DOHH2 (cell line): ENCODE data around the gene LEPR.
A peak's percentile ranks its signal among the peaks of the same experiment; 100 is the strongest.

Source experiments
- H3F3A ChIP-seq: fragments of 200-600 bp; sonication (generic), shearing (Covaris generic); 2 replicates; pipeline ENCODE4 v1.6.0; 2016; ENCODE audit warnings: antibody characterized with exemption, mild to moderate bottlenecking; ENCODE audit not compliant: control insufficient read depth, insufficient read depth
- H3K27ac ChIP-seq: fragments of 200-600 bp; sonication (generic); 2 replicates; pipeline ENCODE4 v1.5.1; 2014; ENCODE audit warnings: low read depth, mild to moderate bottlenecking, low read length, moderate library complexity
- H3K27me3 ChIP-seq: fragments of 200-600 bp; sonication (generic); 2 replicates; pipeline ENCODE4 v1.6.1; 2014; ENCODE audit warnings: mild to moderate bottlenecking, low read length, mixed read lengths; ENCODE audit not compliant: control insufficient read depth
- H3K36me3 ChIP-seq: fragments of 200-600 bp; sonication (generic); 2 replicates; pipeline ENCODE4 v1.6.1; 2014; ENCODE audit warnings: mild to moderate bottlenecking, low read length, moderate library complexity, mixed read lengths; ENCODE audit not compliant: control insufficient read depth
- H3K4me1 ChIP-seq: fragments of 200-600 bp; sonication (generic); 2 replicates; pipeline ENCODE4 v1.6.1; 2014; ENCODE audit warnings: mild to moderate bottlenecking, low read length, mixed read lengths; ENCODE audit not compliant: control insufficient read depth
- H3K4me2 ChIP-seq: fragments of 200-600 bp; sonication (generic); 2 replicates; pipeline ENCODE4 v1.6.0; 2014; ENCODE audit warnings: mild to moderate bottlenecking, low read length, moderate library complexity
- H3K4me3 ChIP-seq: fragments of 200-600 bp; sonication (generic); 2 replicates; pipeline ENCODE4 v1.5.1; 2014; ENCODE audit warnings: mild to moderate bottlenecking, low read length, mixed read lengths
- H3K79me2 ChIP-seq: fragments of 200-600 bp; sonication (generic); 2 replicates; pipeline ENCODE4 v1.6.1; 2014; ENCODE audit warnings: mild to moderate bottlenecking, low read length, mixed read lengths; ENCODE audit not compliant: control insufficient read depth
- H3K9me2 ChIP-seq: fragments of 200-600 bp; sonication (generic); replicated peaks from 2 replicates; pipeline ENCODE4 v1.6.1; 2014; ENCODE audit warnings: mild to moderate bottlenecking, low read length, mixed read lengths; ENCODE audit not compliant: control insufficient read depth
- H3K9me3 ChIP-seq: fragments of 200-600 bp; sonication (generic); 2 replicates; pipeline ENCODE4 v1.6.1; 2014; ENCODE audit warnings: antibody characterized with exemption, low read length, mixed read lengths; ENCODE audit not compliant: control insufficient read depth, insufficient read depth
- H4K20me1 ChIP-seq: fragments of 200-600 bp; sonication (generic); 2 replicates; pipeline ENCODE4 v1.6.0; 2014; ENCODE audit warnings: low read depth, mild to moderate bottlenecking, antibody characterized with exemption, low read length, moderate library complexity; ENCODE audit not compliant: control insufficient read depth, insufficient read depth
- CTCF ChIP-seq: fragments of 200-600 bp; sonication (generic); IDR thresholded peaks from one replicate; pipeline ENCODE4 v1.5.1; 2014; ENCODE audit warnings: antibody characterized with exemption, mild to moderate bottlenecking, low read depth, low read length; ENCODE audit not compliant: poor library complexity, severe bottlenecking
- EZH2phosphoT487 ChIP-seq: fragments of 200-600 bp; sonication (generic); IDR thresholded peaks from 2 replicates; pipeline ENCODE4 v1.6.1; 2017; ENCODE audit warnings: borderline replicate concordance, mild to moderate bottlenecking, antibody characterized with exemption, low read length, moderate library complexity, mixed read lengths

LEPR gene

GRCh38 chr1:65420590-65421350 is at the start of gene LEPR, which contains the start of gene LEPROT:
Gene LEPR (plus strand): TSS chr1:65420668. CDS start chr1:65565566, 144,898 bp downstream.
Gene LEPROT (plus strand): TSS chr1:65420668. CDS start chr1:65420725, 57 bp downstream.
- Histone ChIP-seq H3K9me3 (no peaks in the 10 kb centered on the region), H3K4me2 (peak within 1 kb of the TSS; percentile 98), H3K36me3 (peaks cover 18% of the 10 kb centered on the region), H3F3A (no peaks in the 10 kb centered on the region), H3K79me2 (peaks cover 39% of the 10 kb centered on the region), H3K9me2 (no peaks in the 10 kb centered on the region), H4K20me1 (no peaks in the 10 kb centered on the region), H3K4me3 (peak within 1 kb of the TSS; percentile 99), H3K4me1 (peaks cover 25% of the 10 kb centered on the region), H3K27ac (peak within 1 kb of the TSS; percentile 60), H3K27me3 (no peaks in the 10 kb centered on the region)
- TF ChIP-seq CTCF = no peak
- no peak for TF ChIP-seq EZH2phosphoT487

GRCh38 chr1:65371544-65371943 is 48.9 kb upstream of the LEPR start:
- Histone ChIP-seq H3K4me1 (no peaks in the 10 kb centered on the region), H3K9me3 (no peaks in the 10 kb centered on the region), H3K4me2 (no peak overlapping the region), H3F3A (no peaks in the 10 kb centered on the region), H3K36me3 (no peaks in the 10 kb centered on the region), H4K20me1 (no peaks in the 10 kb centered on the region), H3K27ac (no peak overlapping the region), H3K4me3 (no peak overlapping the region), H3K27me3 (no peaks in the 10 kb centered on the region), H3K9me2 (no peaks in the 10 kb centered on the region), H3K79me2 (no peaks in the 10 kb centered on the region)
- TF ChIP-seq CTCF (no peak), EZH2phosphoT487 (no peak)

- no peak overlapping the region for H3K27ac ChIP-seq
- no peak overlapping the region for H3K4me3 ChIP-seq
- no peaks in the 10 kb centered on the region for H4K20me1 ChIP-seq
- TF ChIP-seq EZH2phosphoT487 (no peak), CTCF (no peak)
- no peak overlapping the region for H3K4me2 ChIP-seq
- no peaks in the 10 kb centered on the region for H3K36me3 ChIP-seq
- H3F3A ChIP-seq = no peaks in the 10 kb centered on the region
- no peaks in the 10 kb centered on the region for H3K27me3 ChIP-seq
- H3K9me3 ChIP-seq = no peaks in the 10 kb centered on the region
- H3K79me2 ChIP-seq = no peaks in the 10 kb centered on the region
- H3K4me1 ChIP-seq = no peaks in the 10 kb centered on the region
- H3K9me2 ChIP-seq = no peaks in the 10 kb centered on the region
Observed at GRCh38 chr1:65372557-65372956, 47.9 kb upstream of the LEPR start.
